SJSA1 (cell line): ENCODE measurements around the gene PLAU. TPM values are rescaled to one million over a fixed set of nuclear protein-coding genes. Genes with fewer than 3 reads are reported as not detected.

ENCODE experiments used
- DNase-seq, 2 experiments: peaks; one replicate each; pipeline ENCODE4 v3.0.0-alpha.2; 2015 to 2020; ENCODE audit warnings: low spot score in 2 of 2, low read depth in 1 of 2
- H3K27ac ChIP-seq: fragments of 250-450 bp; sonication (Bioruptor Pico); 2 replicates; pipeline ENCODE4 v1.5.1; 2020; ENCODE audit warnings: mild to moderate bottlenecking, moderate library complexity
- H3K27me3 ChIP-seq: fragments of 250-450 bp; sonication (Bioruptor Pico); replicated peaks from 2 replicates; pipeline ENCODE4 v1.5.1; 2020; ENCODE audit warnings: mild to moderate bottlenecking, moderate library complexity
- H3K36me3 ChIP-seq: fragments of 250-450 bp; sonication (Bioruptor Pico); 2 replicates; pipeline ENCODE4 v1.5.1; 2020; ENCODE audit warnings: mild to moderate bottlenecking
- H3K4me1 ChIP-seq: fragments of 250-450 bp; sonication (Bioruptor Pico); replicated peaks from 2 replicates; pipeline ENCODE4 v1.6.1; 2021; ENCODE audit warnings: mild to moderate bottlenecking
- H3K4me3 ChIP-seq: fragments of 250-450 bp; sonication (Bioruptor Pico); 2 replicates; pipeline ENCODE4 v1.5.1; 2020; ENCODE audit warnings: mild to moderate bottlenecking
- H3K9me3 ChIP-seq: fragments of 250-450 bp; sonication (Bioruptor Pico); replicated peaks from 2 replicates; pipeline ENCODE4 v1.5.1; 2020; ENCODE audit warnings: mild to moderate bottlenecking
- total RNA-seq: library from RNA; depleted of rRNA; stranded (reverse); fragments of >200 nt; shearing (Covaris generic); gene quantifications from 2 replicates; pipeline ENCODE4 v1.2.3, GENCODE V29; 2014

Gene PLAU
- total RNA-seq, 1 experiment from 2014 or later: 4.7 TPM

DNA sequence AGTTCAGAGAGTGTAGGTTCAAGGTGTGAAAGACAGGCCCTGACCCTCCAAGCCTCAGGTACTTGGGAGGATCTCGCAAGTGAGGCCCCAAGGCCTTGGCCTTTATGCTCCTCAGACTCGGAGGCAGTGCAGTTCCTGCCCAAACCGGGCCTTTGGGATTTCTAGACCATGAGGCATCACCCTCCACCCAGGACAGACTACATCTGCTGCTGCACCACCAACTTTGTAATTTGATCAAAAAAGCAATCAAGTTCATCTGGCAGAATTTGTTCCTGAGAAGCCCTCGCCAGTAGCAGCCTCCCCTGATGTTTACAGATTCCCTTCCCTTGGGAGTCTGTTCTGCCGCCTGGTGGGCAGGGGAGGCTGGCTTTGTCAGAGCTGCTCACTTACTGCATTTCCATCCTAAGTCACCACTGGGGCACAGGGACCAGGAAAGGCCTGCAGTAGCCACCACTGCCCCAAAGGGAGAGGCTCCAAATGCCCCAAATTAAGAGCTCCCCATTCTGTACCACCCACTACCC is 38.7 kb upstream of the PLAU start:
- DNase-seq: no peak
- Histone ChIP-seq H3K27ac (no peak overlapping the region), H3K27me3 (no peaks in the 10 kb centered on the region), H3K9me3 (no peaks in the 10 kb centered on the region), H3K4me3 (no peak overlapping the region), H3K36me3 (peaks cover 25% of the 10 kb centered on the region; the same call in 1 of the 2 replicates), H3K4me1 (peaks cover 10% of the 10 kb centered on the region)

DNA sequence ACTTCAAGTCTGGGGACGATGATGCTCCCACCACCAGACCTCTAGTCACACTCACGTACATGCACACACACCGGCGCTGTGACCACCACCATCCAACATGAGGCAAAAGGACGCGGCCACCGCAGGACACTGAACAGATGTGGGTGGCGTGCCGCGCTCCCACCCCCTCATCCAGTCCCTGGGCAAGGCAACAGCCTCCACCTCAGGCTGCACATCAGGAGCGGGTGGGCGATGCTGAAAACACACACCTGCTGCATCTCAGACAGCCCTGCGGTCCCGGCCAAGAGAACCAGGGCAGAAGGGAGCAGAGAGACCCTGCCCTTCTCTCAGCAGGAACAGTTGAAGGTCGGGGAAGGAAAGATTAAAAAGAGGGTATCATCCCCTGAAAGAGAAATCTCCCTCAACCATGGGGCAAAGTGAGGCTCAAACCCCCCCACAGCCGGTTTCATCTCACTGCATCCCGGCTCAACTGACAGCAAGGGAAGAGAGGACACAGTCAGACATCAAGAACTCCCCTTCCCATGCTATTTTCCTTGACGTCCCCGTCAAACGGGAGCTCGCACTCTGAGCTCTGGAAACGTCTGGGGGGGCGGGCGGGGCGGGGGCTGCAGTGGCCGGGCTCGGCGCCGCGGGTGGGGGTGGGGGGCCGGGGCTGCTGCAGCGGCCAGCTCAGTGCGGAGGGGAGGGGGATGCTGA is 37.6 kb upstream of the PLAU start:
- H3K36me3 ChIP-seq: peaks cover 21% of the 10 kb centered on the region; the same call in 1 of the 2 replicates
- peak overlapping the region; percentile 90 for H3K4me3 ChIP-seq
- H3K4me1 ChIP-seq: peaks cover 10% of the 10 kb centered on the region
- H3K27ac ChIP-seq: no peak overlapping the region
- no peaks in the 10 kb centered on the region for H3K27me3 ChIP-seq
- DNase-seq: no peak
- H3K9me3 ChIP-seq: no peaks in the 10 kb centered on the region

DNA sequence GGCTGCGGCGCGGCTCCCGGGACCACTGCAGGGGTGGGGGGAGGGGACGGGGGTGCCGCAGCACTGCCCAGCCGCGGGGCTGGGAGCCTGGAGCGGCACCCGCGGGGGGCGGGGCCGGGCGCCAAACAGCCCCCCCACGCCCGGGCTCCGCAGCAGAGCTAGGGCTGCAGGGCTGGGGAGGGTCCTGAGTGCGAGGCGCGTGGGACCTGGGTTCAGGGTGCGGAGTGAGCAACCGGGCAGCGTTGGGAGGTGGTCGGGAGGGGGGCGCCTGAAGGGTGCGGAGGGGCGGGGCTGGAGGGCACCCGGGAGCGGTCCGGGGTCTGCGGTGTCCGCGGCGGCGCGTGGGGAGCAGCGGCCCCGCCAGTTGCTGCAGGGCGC is 37.1 kb upstream of the PLAU start:
- Histone ChIP-seq H3K36me3 (peaks cover 17% of the 10 kb centered on the region; the same call in 1 of the 2 replicates), H3K4me3 (peak overlapping the region; percentile 90), H3K9me3 (no peaks in the 10 kb centered on the region), H3K27ac (no peak overlapping the region), H3K4me1 (peaks cover 10% of the 10 kb centered on the region), H3K27me3 (no peaks in the 10 kb centered on the region)
- no peak for DNase-seq

DNA sequence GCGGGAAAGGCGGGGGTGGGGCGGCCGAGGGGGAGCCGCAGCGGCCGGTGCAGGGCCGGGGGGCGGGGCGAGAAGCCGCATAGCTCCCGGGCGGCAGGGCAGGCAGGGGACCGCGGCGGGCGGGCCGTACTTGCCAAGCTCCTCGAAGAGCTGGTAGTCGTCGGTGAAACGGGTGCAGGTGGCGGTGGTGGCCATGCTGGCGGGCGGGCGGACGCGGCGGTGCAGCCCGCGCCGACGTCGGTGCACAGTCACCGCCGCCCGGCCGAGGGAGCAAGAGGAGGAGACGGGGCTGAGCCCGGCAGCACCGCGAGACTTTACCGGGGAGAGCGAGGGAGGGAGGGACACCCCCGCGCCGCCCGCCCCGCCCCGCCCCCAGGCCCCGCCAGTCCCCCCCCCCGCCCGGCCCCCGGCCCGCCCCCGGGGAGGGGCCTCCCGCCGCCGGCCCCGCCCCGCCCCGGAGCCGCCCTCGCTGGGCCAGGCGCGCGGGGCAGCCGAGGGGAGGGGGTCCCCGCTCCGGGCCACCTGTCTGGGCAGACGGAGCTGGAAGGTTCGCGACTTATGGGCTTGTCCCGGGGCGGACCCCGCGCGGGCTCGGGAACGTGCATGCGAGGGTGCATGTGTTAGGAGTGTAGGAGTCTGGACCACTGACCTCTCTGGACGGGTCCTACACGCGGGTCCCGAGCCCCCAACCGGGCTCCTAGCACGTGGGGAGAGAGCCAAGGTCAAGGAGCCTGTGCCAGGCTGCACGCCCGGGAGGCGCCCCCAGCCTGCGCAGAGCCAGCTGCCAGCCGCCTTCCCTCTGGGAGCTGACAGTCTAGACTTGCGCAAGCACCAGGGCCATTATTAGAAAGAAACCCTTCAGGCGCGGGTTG is 36.4 kb upstream of the PLAU start, which contains the start of gene CAMK2G:
Gene CAMK2G, minus strand, starts transcription at position 289 of the 872 bp plus-strand sequence. Its CDS starts 94 bp downstream, at position 195.
- Histone ChIP-seq H3K9me3 (no peaks in the 10 kb centered on the region), H3K27ac (no peak within 1 kb of the TSS), H3K4me1 (peaks cover 10% of the 10 kb centered on the region), H3K4me3 (peak within 1 kb of the TSS; percentile 90), H3K27me3 (no peaks in the 10 kb centered on the region), H3K36me3 (peaks cover 12% of the 10 kb centered on the region; the same call in 1 of the 2 replicates)
- peak; percentile 73 to 90 for DNase-seq

DNA sequence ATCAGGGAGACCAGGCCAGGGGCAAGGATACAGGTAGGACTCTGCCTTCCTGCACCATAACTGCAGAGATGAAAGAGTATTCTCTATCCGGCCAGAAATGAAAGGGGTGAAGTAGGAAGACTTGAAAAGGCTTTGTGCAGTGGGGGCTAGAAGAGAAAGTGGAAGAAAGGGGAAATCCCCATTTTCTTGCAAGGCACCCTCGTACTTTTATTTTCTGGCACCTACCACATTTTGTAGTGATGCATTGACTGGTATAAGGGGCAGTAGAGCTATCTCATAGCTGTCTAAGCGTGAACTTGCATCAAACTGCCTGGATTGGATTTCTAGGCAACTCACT is 35.8 kb upstream of the PLAU start:
- Histone ChIP-seq H3K27me3 (no peaks in the 10 kb centered on the region), H3K4me3 (peak overlapping the region; percentile 90), H3K9me3 (no peaks in the 10 kb centered on the region), H3K4me1 (peaks cover 15% of the 10 kb centered on the region), H3K27ac (no peak overlapping the region), H3K36me3 (peaks cover 12% of the 10 kb centered on the region; the same call in 1 of the 2 replicates)
- no peak for DNase-seq

DNA sequence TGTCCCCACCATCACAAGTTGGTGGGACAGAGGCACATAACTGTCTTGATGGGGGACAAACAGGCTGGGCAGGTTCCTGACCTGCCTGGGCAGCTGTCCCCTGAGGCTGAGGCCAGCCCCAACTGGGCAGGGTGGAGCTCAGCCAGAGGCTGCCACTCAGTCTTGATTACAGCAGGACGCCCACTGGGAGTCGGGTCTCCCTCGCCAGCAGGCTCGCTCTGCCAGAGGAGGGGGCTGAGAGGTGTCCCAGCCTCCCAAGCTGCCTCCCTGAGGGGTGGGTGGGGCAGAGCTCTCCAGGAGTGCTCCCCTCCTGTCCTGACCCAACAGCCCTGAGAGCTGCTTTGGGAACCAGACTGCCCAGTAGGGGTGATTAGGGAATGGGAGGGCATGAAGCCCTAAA is 34.8 kb upstream of the PLAU start:
- peaks cover 12% of the 10 kb centered on the region; the same call in 1 of the 2 replicates for H3K36me3 ChIP-seq
- H3K4me1 ChIP-seq: peaks cover 20% of the 10 kb centered on the region
- no peak for DNase-seq
- no peak overlapping the region for H3K4me3 ChIP-seq
- H3K27ac ChIP-seq: no peak overlapping the region
- no peaks in the 10 kb centered on the region for H3K27me3 ChIP-seq
- H3K9me3 ChIP-seq: no peaks in the 10 kb centered on the region

DNA sequence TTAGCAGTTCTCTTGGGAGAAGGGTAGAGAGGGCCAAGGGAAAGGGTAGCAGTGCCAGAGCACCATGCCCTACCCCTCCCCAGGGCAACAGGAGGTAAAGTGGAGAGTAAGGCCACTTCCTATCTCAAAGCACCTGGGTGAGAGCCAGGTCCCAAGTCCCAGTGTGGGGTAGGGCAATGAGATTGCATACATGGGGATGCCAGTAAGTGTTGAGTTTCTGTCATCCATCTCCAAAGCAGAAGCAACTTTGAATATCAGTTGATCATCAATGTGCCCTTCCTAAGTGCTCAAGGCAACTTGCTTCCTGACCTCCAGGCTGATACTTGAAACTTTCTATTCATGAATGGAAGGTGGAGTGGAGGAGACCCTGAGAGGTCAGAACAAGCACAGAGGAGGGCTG is 34.4 kb upstream of the PLAU start:
- H3K27me3 ChIP-seq: no peaks in the 10 kb centered on the region
- H3K4me3 ChIP-seq: no peak overlapping the region
- H3K4me1 ChIP-seq: peaks cover 20% of the 10 kb centered on the region
- H3K27ac ChIP-seq: no peak overlapping the region
- DNase-seq: no peak
- H3K9me3 ChIP-seq: no peaks in the 10 kb centered on the region
- H3K36me3 ChIP-seq: peaks cover 12% of the 10 kb centered on the region; the same call in 1 of the 2 replicates

DNA sequence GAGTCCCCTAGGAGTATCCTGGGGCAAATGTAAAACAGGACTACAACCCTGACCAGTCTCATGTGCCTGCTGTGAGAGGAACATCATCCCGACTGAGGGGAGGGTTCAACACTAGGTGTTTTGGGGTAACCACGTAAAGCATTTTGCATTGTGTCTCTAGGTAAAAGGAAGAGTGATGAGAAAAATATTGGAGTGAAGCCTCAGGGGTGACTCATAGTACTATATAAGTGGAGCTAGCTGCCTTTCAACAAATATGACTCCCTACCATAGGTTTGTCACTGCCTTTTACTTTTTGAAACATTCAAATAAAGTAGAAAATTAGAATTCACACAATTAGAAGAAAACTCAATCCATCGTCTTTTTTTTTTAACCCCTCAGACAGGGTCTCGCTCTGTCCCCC is 34.0 kb upstream of the PLAU start:
- Histone ChIP-seq H3K27ac (no peak overlapping the region), H3K4me1 (peaks cover 20% of the 10 kb centered on the region), H3K36me3 (peaks cover 8% of the 10 kb centered on the region; the same call in 1 of the 2 replicates), H3K4me3 (no peak overlapping the region), H3K27me3 (no peaks in the 10 kb centered on the region), H3K9me3 (no peaks in the 10 kb centered on the region)
- DNase-seq: no peak

DNA sequence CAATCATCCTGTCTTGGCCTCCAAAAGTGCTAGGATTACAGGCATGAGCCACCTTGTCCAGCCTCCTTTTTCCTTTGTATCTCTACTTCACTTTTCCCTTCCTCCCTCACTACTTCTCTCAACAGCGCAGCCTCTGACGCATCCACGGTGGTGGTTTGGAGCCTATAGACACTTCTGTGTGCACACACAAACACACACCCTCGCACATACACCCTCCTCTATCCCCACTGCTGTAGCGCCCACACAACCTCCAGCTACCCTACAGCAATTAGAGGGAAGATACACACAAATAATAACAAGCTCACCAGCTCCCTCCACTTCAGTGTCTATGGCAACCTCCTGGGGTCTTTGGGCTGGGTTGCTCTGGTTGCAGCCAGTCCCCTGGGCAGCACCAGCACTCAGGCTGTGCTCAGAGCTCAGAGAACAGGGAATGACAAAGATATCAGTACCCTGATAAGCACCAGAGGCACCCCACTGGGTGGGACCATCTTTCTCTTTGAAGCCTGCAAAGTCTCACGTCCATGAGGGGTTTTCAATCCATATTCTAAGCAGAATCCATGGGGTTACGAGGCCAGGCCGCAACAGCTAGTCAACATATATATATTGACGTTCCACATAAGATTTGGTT is 33.3 kb upstream of the PLAU start:
- H3K27ac ChIP-seq: no peak overlapping the region
- DNase-seq: no peak
- H3K4me3 ChIP-seq: no peak overlapping the region
- H3K27me3 ChIP-seq: no peaks in the 10 kb centered on the region
- no peaks in the 10 kb centered on the region for H3K9me3 ChIP-seq
- H3K4me1 ChIP-seq: peaks cover 20% of the 10 kb centered on the region
- H3K36me3 ChIP-seq: peaks cover under 1% of the 10 kb centered on the region; the same call in 1 of the 2 replicates

DNA sequence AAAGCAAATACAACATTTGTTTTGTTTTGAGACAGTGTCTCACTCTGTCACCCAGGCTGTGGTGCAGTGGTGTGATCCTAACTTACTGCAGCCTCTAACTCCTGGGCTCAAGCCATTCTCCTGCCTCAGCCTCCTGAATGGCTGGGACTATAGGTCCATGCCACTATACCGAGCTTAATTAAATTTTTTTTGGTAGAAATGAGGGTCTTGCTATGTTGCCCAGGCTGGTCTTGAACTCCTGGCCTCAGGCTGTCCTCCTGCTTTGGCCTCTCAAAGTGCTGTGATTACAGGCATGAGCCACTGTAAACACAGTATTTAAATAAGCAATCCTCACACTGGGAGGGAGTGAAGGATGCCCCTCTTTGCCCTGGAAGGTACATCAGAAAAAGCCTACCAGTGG is 32.6 kb upstream of the PLAU start:
- Histone ChIP-seq H3K4me3 (no peak overlapping the region), H3K36me3 (no peaks in the 10 kb centered on the region), H3K9me3 (no peaks in the 10 kb centered on the region), H3K4me1 (peaks cover 17% of the 10 kb centered on the region), H3K27ac (no peak overlapping the region), H3K27me3 (no peaks in the 10 kb centered on the region)
- no peak for DNase-seq

DNA sequence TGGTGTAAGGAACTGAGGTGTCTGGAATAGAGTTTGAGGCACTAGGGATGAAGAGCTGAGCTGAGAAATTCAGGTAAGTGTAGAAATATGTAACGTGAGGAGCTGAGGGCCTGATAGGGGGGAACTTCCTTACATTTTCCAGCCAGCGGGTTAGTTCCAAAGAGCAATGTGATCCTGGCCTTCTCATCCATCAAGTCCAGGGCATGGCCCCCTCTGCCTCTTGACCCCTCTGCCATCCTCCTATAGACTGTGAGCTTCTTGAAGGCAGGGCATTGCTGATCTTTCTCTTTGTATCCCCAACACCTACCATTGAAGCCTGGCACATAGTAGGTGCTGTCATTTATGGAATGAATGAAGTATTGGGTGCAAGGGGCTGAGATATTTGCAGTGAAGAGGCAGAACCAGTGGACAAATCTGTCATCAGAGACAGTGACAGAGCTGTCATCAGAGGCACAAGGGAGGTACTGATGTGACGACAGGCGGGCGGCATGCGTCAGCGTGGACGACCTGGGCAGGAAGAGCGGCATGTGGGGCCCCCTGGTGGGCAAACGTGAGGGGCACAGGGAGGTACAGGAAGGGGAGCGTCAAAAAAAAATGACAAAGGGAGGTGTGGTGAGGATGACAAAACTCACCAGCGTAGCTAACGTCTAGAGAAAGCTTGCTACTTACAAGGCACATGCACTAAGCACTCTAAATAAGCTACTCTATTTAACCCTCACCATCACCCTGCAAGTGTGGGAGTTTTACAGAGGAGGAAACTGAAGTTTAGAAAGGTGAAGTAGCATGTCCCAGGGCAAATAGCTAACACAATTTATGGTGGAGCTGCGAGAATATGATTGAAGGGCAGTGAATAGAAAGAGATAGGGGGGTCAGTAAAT is 31.4 kb upstream of the PLAU start:
- peak; percentile 85 to 90 for DNase-seq
- Histone ChIP-seq H3K9me3 (no peaks in the 10 kb centered on the region), H3K4me1 (peaks cover 16% of the 10 kb centered on the region), H3K27me3 (no peaks in the 10 kb centered on the region), H3K4me3 (no peak overlapping the region), H3K27ac (no peak overlapping the region), H3K36me3 (no peaks in the 10 kb centered on the region)

DNA sequence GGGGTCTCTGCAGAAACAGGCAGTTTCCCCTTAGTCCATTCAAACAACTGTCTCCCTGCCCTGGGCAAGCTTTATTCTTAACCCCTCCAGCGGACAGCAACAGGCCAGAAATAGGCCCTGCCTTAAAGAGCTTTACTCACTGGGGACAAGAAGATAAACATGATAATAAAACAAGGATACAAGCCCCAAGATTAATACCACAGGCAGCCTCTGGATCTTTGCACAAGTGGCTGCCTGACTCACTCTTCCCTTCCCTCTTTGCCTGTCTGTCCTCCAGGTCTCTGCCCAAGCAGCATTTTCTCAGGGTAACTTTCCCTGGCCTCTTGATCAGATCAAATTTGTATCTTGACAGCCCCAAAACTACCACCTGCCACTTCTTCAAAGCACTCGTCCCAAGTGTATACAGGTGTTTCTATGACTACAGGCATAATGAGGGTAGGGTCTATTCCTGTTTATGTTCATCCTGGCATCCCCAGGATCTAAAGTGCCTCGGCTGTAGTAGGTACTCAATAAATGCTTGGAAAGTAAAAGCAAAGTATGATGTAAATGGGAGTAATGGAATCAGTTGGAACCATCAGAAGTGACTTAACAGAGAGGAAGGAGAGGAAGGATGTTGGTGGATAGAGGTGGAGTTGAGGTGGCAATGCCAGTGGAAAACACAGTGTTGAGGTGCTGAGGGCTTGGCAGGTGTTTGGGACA is 29.6 kb upstream of the PLAU start:
- no peak for DNase-seq
- H3K36me3 ChIP-seq: no peaks in the 10 kb centered on the region
- no peak overlapping the region for H3K4me3 ChIP-seq
- no peak overlapping the region for H3K27ac ChIP-seq
- peaks cover 14% of the 10 kb centered on the region for H3K4me1 ChIP-seq
- H3K27me3 ChIP-seq: no peaks in the 10 kb centered on the region
- no peaks in the 10 kb centered on the region for H3K9me3 ChIP-seq
